ENCODE data around the gene ACYP2.

- TF ChIP-seq POLR2A (IDR thresholded peaks at IDR 0.05): no peak
- TF ChIP-seq, protein P1, sequence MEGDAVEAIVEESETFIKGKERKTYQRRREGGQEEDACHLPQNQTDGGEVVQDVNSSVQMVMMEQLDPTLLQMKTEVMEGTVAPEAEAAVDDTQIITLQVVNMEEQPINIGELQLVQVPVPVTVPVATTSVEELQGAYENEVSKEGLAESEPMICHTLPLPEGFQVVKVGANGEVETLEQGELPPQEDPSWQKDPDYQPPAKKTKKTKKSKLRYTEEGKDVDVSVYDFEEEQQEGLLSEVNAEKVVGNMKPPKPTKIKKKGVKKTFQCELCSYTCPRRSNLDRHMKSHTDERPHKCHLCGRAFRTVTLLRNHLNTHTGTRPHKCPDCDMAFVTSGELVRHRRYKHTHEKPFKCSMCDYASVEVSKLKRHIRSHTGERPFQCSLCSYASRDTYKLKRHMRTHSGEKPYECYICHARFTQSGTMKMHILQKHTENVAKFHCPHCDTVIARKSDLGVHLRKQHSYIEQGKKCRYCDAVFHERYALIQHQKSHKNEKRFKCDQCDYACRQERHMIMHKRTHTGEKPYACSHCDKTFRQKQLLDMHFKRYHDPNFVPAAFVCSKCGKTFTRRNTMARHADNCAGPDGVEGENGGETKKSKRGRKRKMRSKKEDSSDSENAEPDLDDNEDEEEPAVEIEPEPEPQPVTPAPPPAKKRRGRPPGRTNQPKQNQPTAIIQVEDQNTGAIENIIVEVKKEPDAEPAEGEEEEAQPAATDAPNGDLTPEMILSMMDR (IDR thresholded peaks at IDR 0.05): no peak
Observed at GRCh38 chr2:54290356-54291025, 175.1 kb downstream of the ACYP2 start.
